ENCODE results near the gene PRL. TPM values are rescaled to one million over a fixed set of nuclear protein-coding genes. Genes with fewer than 3 reads are reported as not detected.

The PRL gene
- not detected in 2 replicates for total RNA-seq

DNA sequence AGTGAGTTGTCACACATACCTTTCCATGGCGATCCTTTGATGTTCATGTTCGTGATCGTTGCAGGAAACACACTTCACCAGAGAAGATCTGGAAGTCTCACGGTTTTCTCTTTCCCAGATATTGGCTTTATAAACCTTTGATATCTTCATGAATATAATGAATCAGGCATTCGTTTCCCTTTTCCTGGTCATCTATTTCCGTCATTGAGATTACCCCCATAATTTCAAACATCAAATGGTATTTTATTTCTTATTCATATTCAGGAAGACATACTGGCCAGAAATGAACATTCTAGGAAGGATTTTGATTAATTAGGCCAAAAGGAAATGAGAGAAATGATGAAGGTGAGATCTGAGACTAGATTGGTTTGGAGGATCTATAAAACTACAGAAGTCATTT is at the start of gene PRL:
Gene PRL, minus strand, starts transcription at position 101 of the 400 bp plus-strand sequence. Its CDS starts 54 bp downstream, at position 47.

